T-helper 1 cell treated with Interleukin-12 subunit alpha and Interleukin-12 subunit beta and Interleukin-4 antibody, amounts not matched to agents 30 ng/mL and 1 ng/mL, for 36 hours (primary cell): ENCODE data around the gene FGF22. TPM values are rescaled to one million over a fixed set of nuclear protein-coding genes. Genes with fewer than 3 reads are reported as not detected.

ENCODE experiments used
- intact Hi-C: fragments of 100-400 bp; cut with micrococcal nuclease; formaldehyde crosslinking; loops from one replicate; pipeline ENCODE4 v1.15.1; 2024
- total RNA-seq: library from RNA; stranded (reverse); gene quantifications from 2 replicates; pipeline ENCODE4 v1.2.3, GENCODE V29; 2022

FGF22 gene
- total RNA-seq, 1 donor from 2014 or later: not detected

- intact Hi-C loops: no loop called here
These were observed 3.4 kb downstream of the FGF22 start for GRCh38 chr19:642767-643727.

DNA sequence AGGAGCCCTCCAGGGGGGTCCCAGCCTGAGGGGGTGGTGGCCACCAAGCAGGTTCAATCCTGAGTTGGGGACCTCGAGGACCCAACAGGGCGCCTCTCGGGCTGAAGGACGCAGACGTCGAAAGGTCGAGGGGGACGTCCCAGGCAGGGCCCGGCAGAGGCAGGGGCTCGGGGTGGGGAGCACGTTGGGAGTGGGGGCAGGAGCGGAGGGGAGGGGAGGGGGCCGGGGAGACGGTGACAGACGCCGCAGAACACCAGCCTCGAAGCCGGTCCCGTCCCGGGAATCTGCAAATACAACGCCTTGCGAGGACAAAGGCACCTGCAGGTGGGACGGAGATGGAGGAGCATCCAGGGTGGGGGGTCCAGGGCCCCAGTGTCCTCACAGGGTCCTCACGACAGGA is 4.1 kb downstream of the FGF22 start:
- intact Hi-C loops: no loop called here

DNA sequence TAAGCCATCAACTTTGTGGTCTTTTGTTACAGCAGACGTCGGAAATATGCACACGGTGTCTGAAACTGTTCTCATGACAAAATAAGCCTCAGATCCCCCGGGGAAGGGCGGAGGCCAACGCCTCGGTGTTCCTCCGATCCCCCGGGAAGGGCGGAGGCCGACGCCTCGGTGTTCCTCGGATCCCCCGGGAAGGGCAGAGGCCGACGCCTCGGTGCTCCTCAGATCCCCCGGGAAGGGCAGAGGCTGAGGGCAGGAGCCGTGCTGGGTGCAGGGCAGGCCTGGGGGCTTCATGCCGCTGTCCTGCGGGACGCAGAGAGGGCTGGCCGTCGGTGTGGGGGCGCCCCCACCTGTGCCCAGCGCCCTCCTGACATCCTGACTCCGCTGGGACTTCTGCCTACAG is 4.7 kb downstream of the FGF22 start:
- intact Hi-C loops: no loop called here

- intact Hi-C loops: no loop called here
These were observed 5.1 kb downstream of the FGF22 start for GRCh38 chr19:644789-645188.

- intact Hi-C loops: no loop called here
These were observed 6.5 kb downstream of the FGF22 start for GRCh38 chr19:645912-646778.

DNA sequence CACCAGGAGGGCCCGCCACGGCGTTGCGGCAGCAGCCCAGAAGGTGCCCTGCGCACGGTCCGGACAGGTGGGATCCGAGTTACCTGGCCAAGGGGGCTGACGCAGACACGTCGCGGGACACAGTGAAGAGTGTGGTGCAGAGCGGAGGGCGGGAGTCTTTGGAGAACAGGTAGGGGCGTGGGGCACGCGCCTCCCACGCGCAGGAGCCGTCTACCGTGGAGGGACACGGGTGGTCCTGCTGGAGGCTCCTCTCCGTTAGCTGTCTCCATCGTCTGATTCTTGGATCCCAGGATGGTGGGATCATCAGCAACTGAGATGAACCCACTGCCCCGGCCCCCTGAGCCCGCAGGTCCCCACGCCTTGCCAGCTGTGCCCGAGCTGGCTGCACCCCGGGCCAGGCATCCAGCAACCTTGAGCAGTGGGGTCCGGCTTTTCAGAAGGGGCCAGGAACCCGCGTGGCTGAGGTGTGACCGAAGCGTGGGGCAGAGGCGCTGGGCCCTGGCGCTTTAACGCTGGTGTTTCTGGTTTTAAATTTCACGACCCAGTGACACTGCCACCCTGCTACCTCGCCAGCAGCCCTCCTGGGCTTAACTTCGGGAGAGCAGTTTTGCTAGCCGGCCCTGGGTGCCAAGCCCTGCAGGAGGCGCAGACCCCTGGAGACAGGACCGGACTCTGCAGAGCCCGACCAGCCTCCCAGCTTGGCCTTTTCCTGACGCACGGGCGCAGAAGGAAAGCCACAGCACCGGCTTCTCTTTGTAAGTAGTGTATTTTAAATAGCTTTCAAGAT is 7.3 kb downstream of the FGF22 start:
- intact Hi-C loops: no loop called here

DNA sequence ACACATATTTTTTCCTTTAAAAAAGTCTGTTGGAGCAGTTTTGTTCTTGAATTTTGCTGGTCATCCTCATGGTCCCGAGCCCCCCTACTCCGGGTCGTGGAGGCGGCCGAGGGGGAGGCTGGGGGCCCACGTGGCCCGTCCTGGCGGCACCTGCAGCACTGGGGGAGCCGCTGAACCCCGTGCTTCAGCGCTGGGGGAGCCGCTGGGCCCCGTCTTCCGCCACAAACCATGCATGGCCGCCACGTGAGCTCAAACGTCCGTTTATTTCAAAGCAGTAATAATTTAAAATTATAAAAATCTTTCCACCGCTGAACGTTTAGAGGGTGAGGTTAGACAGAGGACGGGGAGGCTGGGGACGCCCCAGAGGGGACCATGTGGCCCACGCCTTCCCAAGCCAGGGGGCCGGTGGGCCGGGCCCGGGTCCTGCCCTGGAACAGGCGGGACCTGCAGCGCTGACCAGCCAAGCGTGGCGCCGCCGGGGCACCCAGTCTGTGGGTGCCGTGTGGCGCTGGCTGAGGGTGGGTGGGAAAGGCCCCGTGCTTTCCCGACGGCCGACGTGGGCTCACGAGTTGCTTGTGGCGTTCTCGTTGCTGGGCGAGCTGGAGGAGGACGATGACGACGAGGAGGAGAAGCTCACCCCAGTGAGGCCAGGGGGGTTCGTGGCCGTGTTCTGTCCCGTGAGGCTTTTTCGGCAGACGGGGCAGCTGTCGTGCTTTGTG is 8.0 kb downstream of the FGF22 start:
- intact Hi-C loops: no loop called here

DNA sequence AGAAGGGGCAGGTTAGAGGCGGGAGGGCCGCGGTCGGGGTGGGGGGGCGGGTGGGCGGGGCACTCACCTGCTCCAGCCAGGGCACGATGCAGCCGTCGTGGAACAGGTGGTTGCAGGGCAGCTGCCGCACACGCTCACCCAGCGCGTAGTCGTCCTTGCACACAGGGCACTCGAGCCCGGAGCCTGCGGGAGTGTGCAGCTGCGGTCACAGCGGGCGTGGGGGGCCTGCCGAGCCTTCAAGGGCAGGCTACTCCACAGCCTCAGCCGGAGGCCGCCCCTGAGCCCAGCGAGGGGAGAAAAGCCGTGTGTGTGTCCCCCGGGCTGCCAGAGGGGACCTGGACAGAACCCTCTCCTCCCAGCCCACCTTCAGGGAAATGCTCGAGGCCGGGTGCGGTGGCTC is 8.6 kb downstream of the FGF22 start:
- intact Hi-C loops: no loop called here

GRCh38 chr19:648904-649801 is 9.5 kb downstream of the FGF22 start:
- intact Hi-C loops: no loop called here

GRCh38 chr19:650121-650520 is 10.4 kb downstream of the FGF22 start:
- intact Hi-C loops: no loop called here

GRCh38 chr19:651114-651818 is 11.6 kb downstream of the FGF22 start:
- intact Hi-C loops: no loop called here

GRCh38 chr19:651991-652390 is 12.3 kb downstream of the FGF22 start:
- intact Hi-C loops: no loop called here

- intact Hi-C loops: no loop called here
These were observed 13.0 kb downstream of the FGF22 start for GRCh38 chr19:652467-653389.

DNA sequence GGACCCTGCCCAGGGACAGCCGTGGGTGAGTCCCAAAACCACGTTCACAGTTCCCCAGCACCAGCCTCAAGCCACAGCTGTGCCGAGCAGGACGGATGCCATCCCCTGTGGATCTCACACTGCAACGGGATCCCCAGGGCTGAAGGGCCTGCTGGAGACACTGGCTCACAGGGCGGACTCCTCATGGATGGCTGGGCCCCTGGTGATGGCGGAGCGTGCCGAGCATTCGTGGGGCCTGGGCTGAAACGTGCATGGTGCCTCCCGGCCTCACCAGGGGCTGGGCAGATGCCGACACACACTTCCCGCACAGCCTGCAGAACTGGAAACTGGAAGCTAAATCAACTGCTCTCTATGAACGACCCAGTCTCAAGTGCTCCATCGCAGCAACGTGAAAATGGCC is 13.7 kb downstream of the FGF22 start:
- intact Hi-C loops: no loop called here

DNA sequence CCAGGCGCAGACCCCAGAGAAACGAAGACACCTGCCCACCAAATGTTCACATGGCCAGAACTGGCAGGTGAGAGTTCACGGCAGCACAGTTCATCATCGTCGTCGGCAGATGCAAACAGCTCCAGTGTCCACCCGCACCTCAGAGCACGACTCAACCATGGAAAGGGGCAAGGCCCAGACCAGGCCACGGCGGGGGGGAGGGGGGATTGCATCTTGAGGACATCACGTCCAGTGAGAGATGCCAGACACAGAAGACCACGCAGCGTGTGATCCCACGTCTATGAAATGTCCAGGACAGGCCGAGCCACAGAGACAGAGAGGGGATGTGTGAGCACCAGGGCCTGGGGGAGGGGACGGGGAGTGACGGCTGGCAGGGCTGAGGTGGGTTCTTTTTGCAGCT is 16.0 kb downstream of the FGF22 start:
- intact Hi-C loops: no loop called here

GRCh38 chr19:656751-657559 is 17.3 kb downstream of the FGF22 start:
- intact Hi-C loops: no loop called here

GRCh38 chr19:657611-658010 is 17.9 kb downstream of the FGF22 start:
- intact Hi-C loops: no loop called here
